ENCODE results near the gene COL1A2. TPM values are rescaled to one million over a fixed set of nuclear protein-coding genes. Genes with fewer than 3 reads are reported as not detected.

The COL1A2 gene
- total RNA-seq, 1 donor, result 11,912 TPM

GRCh38 chr7:94398841-94399240, 4.1 kb downstream of the COL1A2 start:
- peak overlapping the region; percentile 94 for H3K4me3 ChIP-seq (ENCODE audit: insufficient read depth, low read length)
- H3K27me3 ChIP-seq (ENCODE audit: insufficient read depth, low read length), result no peaks in the 10 kb centered on the region
- no peak overlapping the region for H2AFZ ChIP-seq (ENCODE audit: low read length)
- H3K27ac ChIP-seq (ENCODE audit: low read depth, low read length), result peak overlapping the region; percentile 99
- H3K4me2 ChIP-seq (ENCODE audit: insufficient read depth, low read length), result peak overlapping the region; percentile 80
- H4K20me1 ChIP-seq (ENCODE audit: insufficient read depth, low read length), result peaks cover 73% of the 10 kb centered on the region
- H3K9me3 ChIP-seq (ENCODE audit: low read depth, low read length), result no peaks in the 10 kb centered on the region
- TF ChIP-seq CTCF (IDR thresholded peaks at IDR 0.05; ENCODE audit: extremely low read depth, low read depth, low read length), result no peak
- H3K36me3 ChIP-seq (ENCODE audit: insufficient read depth, low read length), result peaks cover 85% of the 10 kb centered on the region
- peaks cover 42% of the 10 kb centered on the region for H3K4me1 ChIP-seq (ENCODE audit: insufficient read depth, low read length)
- H3K79me2 ChIP-seq (ENCODE audit: insufficient read depth, low read length), result peaks cover 84% of the 10 kb centered on the region
- no peak for DNase-seq (ENCODE audit: insufficient read length, low spot score, missing footprints)

DNA sequence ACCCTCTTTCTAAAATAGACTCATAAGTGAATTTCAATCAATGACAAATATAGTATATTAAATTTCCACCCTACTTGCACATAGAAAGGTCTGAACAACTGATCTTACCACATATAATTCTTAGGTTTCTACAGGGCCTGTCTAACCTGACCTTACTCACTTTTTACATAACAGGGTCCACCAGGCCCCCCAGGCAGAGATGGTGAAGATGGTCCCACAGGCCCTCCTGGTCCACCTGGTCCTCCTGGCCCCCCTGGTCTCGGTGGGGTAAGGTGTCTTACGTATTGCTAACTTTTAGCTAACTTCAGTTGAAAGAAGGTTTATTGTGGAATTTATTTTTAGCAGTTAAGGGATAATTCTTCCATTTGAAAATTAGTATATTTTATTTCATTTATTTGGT, 5.3 kb downstream of the COL1A2 start:
- H3K27ac ChIP-seq (ENCODE audit: low read depth, low read length), result peak overlapping the region; percentile 99

DNA sequence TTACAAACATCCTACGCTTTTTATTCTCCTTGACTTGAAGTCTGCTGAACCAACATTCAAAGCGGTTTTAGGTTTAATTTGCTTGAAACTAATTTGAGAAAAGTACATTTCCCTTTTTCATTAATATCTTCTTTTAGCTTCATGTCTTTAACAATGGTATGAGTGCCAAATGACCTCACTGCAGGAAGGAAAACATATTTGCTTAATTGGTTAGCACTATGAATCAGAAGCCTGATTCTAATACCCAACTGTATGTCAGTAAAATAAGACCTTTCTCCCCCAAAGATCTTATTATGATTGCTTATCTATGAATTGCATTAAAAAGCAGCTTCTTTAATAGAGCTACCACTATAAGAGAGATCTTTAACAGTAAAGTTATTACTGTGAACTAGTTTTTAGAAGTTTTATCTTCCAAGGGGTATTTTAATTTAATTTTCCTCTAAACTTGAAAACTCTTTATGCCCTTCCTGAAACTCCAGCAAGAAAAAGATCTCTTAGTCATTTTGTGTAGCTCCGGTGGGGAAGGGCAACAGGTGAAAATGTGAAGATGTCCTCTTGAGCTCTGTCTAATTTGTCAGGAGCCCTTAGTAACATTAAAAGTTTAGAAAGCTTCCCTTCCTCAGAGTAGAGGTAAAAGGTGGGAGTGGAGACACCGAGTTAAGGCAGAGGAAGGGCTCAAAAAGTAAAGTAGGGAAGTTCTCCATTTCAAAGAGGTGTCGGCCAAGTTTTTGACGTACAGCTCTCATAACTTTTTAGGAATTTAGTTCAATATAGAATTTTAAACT, 6.1 kb downstream of the COL1A2 start:
- H3K9me3 ChIP-seq (ENCODE audit: low read depth, low read length), result no peaks in the 10 kb centered on the region
- H3K27me3 ChIP-seq (ENCODE audit: insufficient read depth, low read length), result no peaks in the 10 kb centered on the region
- peaks cover 78% of the 10 kb centered on the region for H4K20me1 ChIP-seq (ENCODE audit: insufficient read depth, low read length)
- H3K4me3 ChIP-seq (ENCODE audit: insufficient read depth, low read length), result peak overlapping the region; percentile 53
- H2AFZ ChIP-seq (ENCODE audit: low read length), result no peak overlapping the region
- TF ChIP-seq CTCF (IDR thresholded peaks at IDR 0.05; ENCODE audit: extremely low read depth, low read depth, low read length), result no peak
- peak overlapping the region; percentile 99 for H3K27ac ChIP-seq (ENCODE audit: low read depth, low read length)
- H3K4me1 ChIP-seq (ENCODE audit: insufficient read depth, low read length), result peaks cover 61% of the 10 kb centered on the region
- peak overlapping the region; percentile 80 for H3K4me2 ChIP-seq (ENCODE audit: insufficient read depth, low read length)
- H3K79me2 ChIP-seq (ENCODE audit: insufficient read depth, low read length), result peaks cover 88% of the 10 kb centered on the region
- H3K36me3 ChIP-seq (ENCODE audit: insufficient read depth, low read length), result peaks cover 99% of the 10 kb centered on the region
- no peak for DNase-seq (ENCODE audit: insufficient read length, low spot score, missing footprints)

More for the DNA sequence above, 5.3 kb downstream of the COL1A2 start:
- no peak for TF ChIP-seq CTCF (IDR thresholded peaks at IDR 0.05; ENCODE audit: extremely low read depth, low read depth, low read length)
- Histone ChIP-seq H2AFZ (ENCODE audit: low read length) (no peak overlapping the region), H3K4me3 (ENCODE audit: insufficient read depth, low read length) (peak overlapping the region; percentile 53), H3K4me2 (ENCODE audit: insufficient read depth, low read length) (peak overlapping the region; percentile 80), H3K4me1 (ENCODE audit: insufficient read depth, low read length) (peaks cover 53% of the 10 kb centered on the region), H3K36me3 (ENCODE audit: insufficient read depth, low read length) (peaks cover 97% of the 10 kb centered on the region), H3K9me3 (ENCODE audit: low read depth, low read length) (no peaks in the 10 kb centered on the region), H3K79me2 (ENCODE audit: insufficient read depth, low read length) (peaks cover 89% of the 10 kb centered on the region), H3K27me3 (ENCODE audit: insufficient read depth, low read length) (no peaks in the 10 kb centered on the region), H4K20me1 (ENCODE audit: insufficient read depth, low read length) (peaks cover 82% of the 10 kb centered on the region)
- DNase-seq (ENCODE audit: insufficient read length, low spot score, missing footprints), result no peak

- Histone ChIP-seq H3K4me3 (ENCODE audit: insufficient read depth, low read length) (no peak overlapping the region), H3K4me1 (ENCODE audit: insufficient read depth, low read length) (peaks cover 65% of the 10 kb centered on the region), H3K79me2 (ENCODE audit: insufficient read depth, low read length) (peaks cover 85% of the 10 kb centered on the region), H3K36me3 (ENCODE audit: insufficient read depth, low read length) (peaks cover 99% of the 10 kb centered on the region), H2AFZ (ENCODE audit: low read length) (no peak overlapping the region), H3K9me3 (ENCODE audit: low read depth, low read length) (no peaks in the 10 kb centered on the region), H3K27ac (ENCODE audit: low read depth, low read length) (peak overlapping the region; percentile 99), H4K20me1 (ENCODE audit: insufficient read depth, low read length) (peaks cover 75% of the 10 kb centered on the region), H3K4me2 (ENCODE audit: insufficient read depth, low read length) (peak overlapping the region; percentile 80), H3K27me3 (ENCODE audit: insufficient read depth, low read length) (no peaks in the 10 kb centered on the region)
- DNase-seq (ENCODE audit: insufficient read length, low spot score, missing footprints), result no peak
- TF ChIP-seq CTCF (IDR thresholded peaks at IDR 0.05; ENCODE audit: extremely low read depth, low read depth, low read length), result no peak
Measured at GRCh38 chr7:94401428-94401814, 6.7 kb downstream of the COL1A2 start.
